Left lobe of liver (tissue), 2 donors: Measurements from ENCODE around the gene SYK. TPM values are rescaled to one million over a fixed set of nuclear protein-coding genes. Genes with fewer than 3 reads are reported as not detected.
A peak's percentile ranks its signal among the peaks of the same experiment; 100 is the strongest.
"Not testable (repeated sequence)": the region's sequence is repeated elsewhere in the genome, so short reads cannot be mapped to it uniquely, and the experiment has no call there.

Source experiments
- ATAC-seq: fragments of 200-7000 bp; cut with Tn5 transposase; one replicate; pipeline ENCODE4 v1.9.1; 2020; ENCODE audit warnings: mild to moderate bottlenecking, moderate library complexity
- DNase-seq: peaks from one replicate; pipeline ENCODE4 v3.0.0-alpha.2; 2020; ENCODE audit warnings: low spot score
- total RNA-seq: library from RNA; stranded (reverse); gene quantifications from one replicate; pipeline ENCODE4 v1.2.1, GENCODE V29; 2021
- donor health status: DM: no; HTN: no; CAD: no; lungs with moderate emphysema.
- donor health status: DM: no; HTN: yes; CAD: no.

SYK gene
- 3.2 TPM for total RNA-seq

- DNase-seq (peak; percentile 58), ATAC-seq (peak; percentile 79)
These were observed at the start of gene SYK for GRCh38 chr9:90801241-90801972. SYK (plus strand) TSS chr9:90801819; CDS start chr9:90843899, 42,080 bp downstream.

- DNase-seq, ATAC-seq: not testable (repeated sequence)
These were observed 45.9 kb upstream of the SYK start for GRCh38 chr9:90755514-90756371.

GRCh38 chr9:90760577-90760976 is 41.0 kb upstream of the SYK start:
- DNase-seq, ATAC-seq: not testable (repeated sequence)

GRCh38 chr9:90766731-90767130 is 34.9 kb upstream of the SYK start:
- ATAC-seq (no peak), DNase-seq (no peak)

- no peak for DNase-seq
- no peak for ATAC-seq
These were observed 34.0 kb upstream of the SYK start for GRCh38 chr9:90767523-90768100.

GRCh38 chr9:90770182-90770738 is 31.4 kb upstream of the SYK start:
- no peak for ATAC-seq
- DNase-seq, result no peak

- DNase-seq (no peak), ATAC-seq (no peak)
These were observed 30.7 kb upstream of the SYK start for GRCh38 chr9:90770927-90771326.

GRCh38 chr9:90772386-90772785 is 29.2 kb upstream of the SYK start:
- DNase-seq (no peak), ATAC-seq (no peak)

- ATAC-seq (peak; percentile 54), DNase-seq (no peak)
These were observed 28.0 kb upstream of the SYK start for GRCh38 chr9:90773617-90774016.

- DNase-seq, result no peak
- no peak for ATAC-seq
These were observed 27.5 kb upstream of the SYK start for GRCh38 chr9:90774071-90774470.

GRCh38 chr9:90774682-90775081 is 26.9 kb upstream of the SYK start:
- DNase-seq (no peak), ATAC-seq (no peak)

- no peak for ATAC-seq
These were observed 26.0 kb upstream of the SYK start for GRCh38 chr9:90775657-90776056.

GRCh38 chr9:90778746-90779145 is 22.9 kb upstream of the SYK start:
- ATAC-seq, result no peak

More at GRCh38 chr9:90775657-90776056, 26.0 kb upstream of the SYK start:
- DNase-seq, result no peak

GRCh38 chr9:90783552-90783951 is 18.1 kb upstream of the SYK start:
- DNase-seq, result no peak
- ATAC-seq, result no peak

More at GRCh38 chr9:90778746-90779145, 22.9 kb upstream of the SYK start:
- no peak for DNase-seq

- ATAC-seq, result no peak
These were observed 17.7 kb upstream of the SYK start for GRCh38 chr9:90783964-90784363.

GRCh38 chr9:90787771-90788460 is 13.7 kb upstream of the SYK start:
- DNase-seq, result no peak
- ATAC-seq, result no peak

More at GRCh38 chr9:90783964-90784363, 17.7 kb upstream of the SYK start:
- DNase-seq, result no peak

GRCh38 chr9:90788527-90788926 is 13.1 kb upstream of the SYK start:
- DNase-seq, ATAC-seq: not testable (repeated sequence)

- DNase-seq (no peak), ATAC-seq (no peak)
These were observed 12.2 kb upstream of the SYK start for GRCh38 chr9:90789408-90789807.

- ATAC-seq, result no peak
These were observed 11.8 kb upstream of the SYK start for GRCh38 chr9:90789862-90790261.

GRCh38 chr9:90793024-90793423 is 8.6 kb upstream of the SYK start:
- DNase-seq, ATAC-seq: not testable (repeated sequence)

More at GRCh38 chr9:90789862-90790261, 11.8 kb upstream of the SYK start:
- no peak for DNase-seq
